T47D (cell line): ENCODE measurements around the gene DYRK1A.

Source experiments
- DNase-seq, 2 experiments: peaks; one replicate each; pipeline versions ENCODE4 v3.0.0 to v3.0.0-alpha.2; 2011 to 2012; ENCODE audit warnings: low read depth in 1 of 2, low spot score in 1 of 2
- JUND ChIP-seq: IDR thresholded peaks from 2 replicates; pipeline ENCODE4 v1.6.1; 2012; ENCODE audit warnings: low read depth
- in situ Hi-C: cut with HindIII; loops from 2 replicates; pipeline ENCODE4 v1.10.0; 2016; ENCODE audit warnings: low sequenced_read_pairs, low pct_unique_long_range_greater_than_20kb

DYRK1A gene

DNA sequence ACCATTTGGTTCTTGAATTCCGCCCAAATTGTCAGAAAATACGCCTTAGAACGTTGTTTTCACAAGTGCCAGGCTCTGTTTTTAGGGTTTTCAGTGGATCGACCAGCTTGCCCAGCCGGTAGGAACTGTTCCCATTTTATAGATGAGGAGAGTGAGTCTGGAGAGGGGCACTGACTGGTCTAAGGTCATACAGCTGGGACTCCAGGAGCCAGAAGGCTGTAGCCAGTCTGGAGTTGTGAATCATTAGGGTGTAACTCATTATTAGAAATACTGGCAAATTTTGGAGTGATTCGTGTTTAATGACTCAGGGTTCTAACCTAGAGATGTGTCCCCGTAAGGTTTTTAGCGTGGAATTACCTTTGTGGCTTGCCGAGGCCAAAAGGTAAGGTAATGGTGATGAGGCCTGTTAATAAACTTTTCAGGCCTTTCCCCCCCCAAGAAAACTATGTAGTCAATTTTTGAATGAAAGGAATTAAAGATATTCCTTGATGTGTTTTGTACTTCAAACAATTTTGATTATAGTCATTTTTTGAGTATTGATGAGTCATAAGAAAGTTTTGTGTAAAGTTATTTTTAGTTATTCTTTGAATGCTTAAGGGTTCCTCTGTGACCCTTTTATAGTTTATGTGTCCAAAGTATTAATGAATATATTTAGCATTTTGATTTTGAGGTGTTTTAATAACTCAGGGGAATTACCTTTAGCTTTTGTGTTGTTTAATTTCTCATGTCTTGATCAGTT lies 2.1 kb downstream of the DYRK1A start:
- in situ Hi-C loops, result no loop called here
- no peak for TF ChIP-seq JUND
- no peak for DNase-seq

DNA sequence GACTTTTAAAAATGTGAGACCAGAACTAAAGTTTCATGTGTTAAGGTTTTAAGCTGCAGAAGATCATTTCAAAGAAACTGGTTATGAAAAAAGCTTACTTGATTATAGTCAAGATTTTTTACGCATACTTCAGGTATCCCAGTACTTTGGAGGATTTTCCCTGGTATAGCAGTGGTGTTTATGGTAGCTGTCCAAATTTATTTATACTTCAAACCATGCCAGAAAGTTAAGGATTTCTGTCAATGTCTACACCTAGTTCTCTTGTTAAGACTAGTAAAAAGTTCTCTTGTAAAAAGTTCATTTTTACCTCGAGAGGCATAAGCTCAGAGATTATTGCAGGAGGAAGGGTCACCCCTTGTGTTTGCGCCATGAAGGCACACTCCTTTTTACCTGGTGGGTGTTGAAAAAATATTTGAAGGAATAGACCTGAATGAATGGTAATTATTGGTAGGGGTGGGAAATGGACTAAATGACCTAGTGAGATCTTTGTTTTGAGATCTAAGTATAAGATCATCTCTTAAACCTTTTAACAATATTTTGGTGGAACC lies 2.8 kb downstream of the DYRK1A start:
- no peak for DNase-seq
- TF ChIP-seq JUND, result no peak
- in situ Hi-C loops, result no loop called here

DNA sequence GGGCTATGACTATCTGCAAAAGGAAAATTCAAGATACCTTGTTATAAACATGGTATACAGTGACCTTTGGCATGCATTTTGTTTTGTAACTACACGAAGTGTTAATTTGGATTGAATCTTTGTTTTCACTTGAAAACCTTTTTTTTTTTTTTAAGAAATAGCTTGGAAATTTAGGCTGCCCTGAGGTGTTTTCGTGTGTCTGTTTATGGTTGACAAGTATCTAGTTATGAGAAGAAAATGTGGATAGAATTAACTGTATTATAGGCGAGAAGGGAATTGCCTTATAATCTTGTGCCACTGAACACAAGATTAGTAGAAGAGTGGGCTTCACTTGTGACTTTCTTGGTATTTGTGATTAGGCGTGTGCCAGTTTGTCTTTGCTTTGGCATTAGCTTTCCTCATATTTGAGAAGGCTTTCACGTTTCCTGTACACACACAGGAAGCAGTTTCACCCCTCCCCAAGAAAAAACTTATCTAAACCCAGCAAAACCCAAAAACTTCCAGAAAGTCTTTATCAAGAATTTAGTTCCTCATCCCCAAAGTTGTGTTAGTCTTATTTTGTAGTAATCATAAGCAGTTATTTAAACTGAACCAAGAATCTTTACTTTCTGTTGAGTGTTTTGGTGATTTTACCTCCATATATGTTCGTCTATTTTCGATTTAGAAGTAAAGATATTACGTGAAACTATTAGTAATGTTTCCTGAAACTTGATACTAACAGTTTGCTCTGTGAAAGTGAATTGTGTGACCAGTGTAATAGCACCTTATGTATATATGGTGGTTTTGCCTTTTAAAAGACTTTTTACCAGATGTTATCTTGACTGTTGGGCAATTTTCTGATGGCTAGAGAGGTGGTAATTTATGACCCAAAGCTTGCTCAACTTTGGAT lies 3.8 kb downstream of the DYRK1A start:
- in situ Hi-C loops, result no loop called here
- TF ChIP-seq JUND, result no peak
- DNase-seq, result peak in 1 of 2 experiments; percentile 40

DNA sequence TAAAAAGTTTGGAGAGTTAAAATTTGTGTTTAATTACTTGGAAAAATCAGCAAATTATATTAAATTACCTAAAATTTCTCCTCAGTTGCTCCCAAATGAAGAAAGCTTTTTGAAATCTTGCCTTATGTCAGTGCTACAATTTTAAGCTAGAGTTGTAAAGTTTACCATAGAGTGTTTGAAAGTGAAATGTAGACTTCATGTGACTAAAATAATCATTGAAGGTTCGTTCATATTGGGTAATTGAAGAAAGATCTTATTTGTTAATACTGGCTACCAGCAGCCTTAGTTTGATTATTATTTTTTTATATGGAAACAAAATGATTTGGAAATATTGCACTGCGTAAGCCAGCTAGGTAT lies 4.4 kb downstream of the DYRK1A start:
- in situ Hi-C loops, result no loop called here
- TF ChIP-seq JUND, result no peak
- no peak for DNase-seq

DNA sequence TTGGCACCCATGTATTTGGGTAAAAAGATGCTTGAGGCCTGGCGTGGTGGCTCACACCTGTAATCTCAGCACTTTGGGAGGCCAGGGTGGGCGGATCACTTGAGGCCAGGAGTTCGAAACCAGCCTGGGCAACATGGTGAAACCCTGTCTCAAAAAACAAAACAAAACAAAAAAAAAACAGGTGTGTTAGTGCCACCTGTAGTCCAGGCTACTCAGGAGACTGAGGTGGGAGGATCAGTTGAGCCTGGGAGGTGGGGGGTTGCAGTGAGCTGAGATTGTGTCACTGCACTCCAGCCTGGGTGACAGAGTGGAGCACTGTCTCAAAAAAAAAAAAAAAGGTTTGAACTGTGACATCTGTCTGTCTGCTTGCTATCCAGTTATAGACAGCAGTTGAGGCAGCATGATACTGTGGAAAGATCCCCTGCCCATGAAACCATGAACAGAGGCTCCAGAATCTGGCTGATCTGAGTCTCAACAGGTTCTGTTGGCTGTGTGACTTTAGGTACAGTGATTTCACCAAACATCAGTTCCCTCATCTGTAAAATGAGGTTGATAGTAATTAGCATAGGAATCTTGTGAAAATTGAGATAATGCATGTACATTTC lies 5.7 kb downstream of the DYRK1A start:
- TF ChIP-seq JUND, result no peak
- in situ Hi-C loops, result no loop called here
- DNase-seq, result no peak

DNA sequence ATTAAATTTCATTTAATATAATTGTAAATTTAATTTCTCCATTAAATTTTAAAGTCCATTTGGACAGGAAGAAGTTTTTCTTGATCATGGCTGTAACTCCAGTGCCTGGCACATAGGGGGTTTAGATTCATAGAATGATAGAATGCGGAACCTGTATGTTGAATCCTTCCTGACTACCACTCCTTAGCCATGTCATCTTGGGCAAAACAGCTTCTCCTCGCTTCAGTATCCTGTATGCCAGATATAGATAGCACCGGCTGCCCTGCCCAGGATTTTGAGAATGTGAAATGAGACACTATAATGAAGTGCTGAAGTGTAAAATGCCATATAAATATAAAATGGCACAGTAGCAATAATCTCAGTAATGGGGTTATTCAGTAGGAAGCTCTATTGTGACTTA lies 6.4 kb downstream of the DYRK1A start:
- no peak for TF ChIP-seq JUND
- in situ Hi-C loops, result no loop called here
- DNase-seq, result no peak

DNA sequence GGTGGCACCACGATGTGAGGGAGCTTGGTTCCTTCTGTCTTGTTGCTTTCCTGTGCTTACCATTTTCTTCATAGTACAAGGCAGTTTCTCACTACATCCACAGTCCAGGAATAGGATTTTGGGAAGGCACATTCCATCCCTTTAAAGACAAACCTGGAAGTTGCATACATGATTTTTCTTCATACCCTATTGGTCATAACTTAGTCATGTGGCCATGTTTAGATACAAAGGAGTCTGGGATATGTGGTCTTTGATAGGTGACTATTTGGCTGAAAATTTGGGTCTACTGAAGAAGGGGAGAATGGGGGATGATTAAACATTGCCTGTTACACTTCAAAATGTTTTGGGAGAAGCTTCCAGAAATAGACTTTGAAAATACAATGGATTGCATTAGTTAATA lies 7.0 kb downstream of the DYRK1A start:
- DNase-seq, result no peak
- no peak for TF ChIP-seq JUND
- in situ Hi-C loops, result no loop called here

DNA sequence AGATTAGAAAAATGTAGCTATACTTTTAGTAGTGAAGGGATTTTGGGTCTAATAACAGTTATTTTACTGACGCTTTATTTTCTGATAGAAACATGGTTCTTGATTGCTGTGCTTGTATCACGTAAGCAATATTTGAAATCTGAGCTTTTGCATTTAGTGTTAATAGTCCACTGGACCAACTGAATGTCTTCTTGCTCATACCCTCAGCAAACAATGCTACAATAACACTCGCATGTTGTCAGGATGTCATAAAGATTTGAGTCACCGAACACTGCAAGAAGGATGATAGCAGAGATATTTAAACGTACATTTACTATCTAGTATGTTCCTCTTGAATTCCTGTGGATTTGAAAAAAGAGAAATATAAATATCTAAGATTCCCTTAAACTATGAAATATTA lies 7.5 kb downstream of the DYRK1A start:
- DNase-seq, result no peak
- no peak for TF ChIP-seq JUND
- in situ Hi-C loops, result no loop called here

DNA sequence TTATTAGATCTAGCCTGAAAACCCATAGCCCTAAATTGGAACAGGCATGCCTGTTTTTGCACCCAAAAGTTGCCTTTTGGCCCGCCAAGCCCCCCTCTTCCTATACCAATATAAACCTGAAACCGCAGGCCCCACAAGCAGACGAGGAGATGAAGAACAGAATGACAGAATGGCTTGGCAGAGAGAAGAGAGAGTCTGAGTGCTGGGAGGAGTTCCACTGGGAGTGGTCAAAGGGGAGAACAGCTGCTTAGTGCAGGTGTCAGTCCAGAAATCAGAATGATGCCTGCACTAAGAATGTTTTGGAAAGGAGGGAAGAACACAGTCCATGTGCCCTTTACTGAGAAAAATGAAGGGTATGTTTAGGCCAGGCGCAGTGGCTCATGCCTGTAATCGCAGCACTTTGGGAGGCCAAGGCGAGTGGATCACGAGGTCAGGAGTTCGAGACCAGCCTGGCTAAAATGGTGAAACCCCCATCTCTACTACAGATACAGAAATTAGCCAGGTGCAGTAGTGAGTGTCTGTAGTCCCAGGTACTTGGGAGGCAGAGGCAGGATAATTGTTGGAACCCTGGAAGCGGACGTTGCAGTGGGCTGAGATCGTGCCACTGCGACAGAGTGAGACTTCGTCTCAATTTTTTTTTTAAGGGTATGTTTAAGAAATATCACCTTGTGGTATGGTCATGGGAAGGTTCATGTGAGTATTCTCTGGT lies 9.4 kb downstream of the DYRK1A start:
- in situ Hi-C loops, result no loop called here
- TF ChIP-seq JUND, result no peak
- no peak for DNase-seq

DNA sequence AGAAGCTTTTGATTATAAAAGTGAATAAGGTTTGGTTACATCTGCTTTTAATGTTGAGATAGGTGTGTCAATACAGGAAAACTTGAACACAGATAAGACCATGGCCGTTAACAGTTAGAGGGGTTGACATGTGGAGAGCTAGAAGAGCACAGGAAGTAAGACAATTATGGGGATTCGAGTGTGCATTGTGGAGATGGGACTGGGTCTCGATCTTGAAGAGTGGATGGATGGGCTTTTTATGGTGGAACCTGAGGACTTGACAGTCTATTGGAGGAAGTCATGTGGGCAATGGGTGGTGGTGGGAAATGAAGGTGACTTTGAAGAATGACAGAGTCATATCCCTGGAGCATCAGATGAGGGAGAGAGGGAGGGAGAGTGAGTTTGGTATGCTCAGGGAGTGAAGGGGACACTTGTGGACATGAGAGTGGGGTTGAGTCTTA lies 12.1 kb downstream of the DYRK1A start:
- DNase-seq, result no peak
- in situ Hi-C loops, result no loop called here
- TF ChIP-seq JUND, result no peak

DNA sequence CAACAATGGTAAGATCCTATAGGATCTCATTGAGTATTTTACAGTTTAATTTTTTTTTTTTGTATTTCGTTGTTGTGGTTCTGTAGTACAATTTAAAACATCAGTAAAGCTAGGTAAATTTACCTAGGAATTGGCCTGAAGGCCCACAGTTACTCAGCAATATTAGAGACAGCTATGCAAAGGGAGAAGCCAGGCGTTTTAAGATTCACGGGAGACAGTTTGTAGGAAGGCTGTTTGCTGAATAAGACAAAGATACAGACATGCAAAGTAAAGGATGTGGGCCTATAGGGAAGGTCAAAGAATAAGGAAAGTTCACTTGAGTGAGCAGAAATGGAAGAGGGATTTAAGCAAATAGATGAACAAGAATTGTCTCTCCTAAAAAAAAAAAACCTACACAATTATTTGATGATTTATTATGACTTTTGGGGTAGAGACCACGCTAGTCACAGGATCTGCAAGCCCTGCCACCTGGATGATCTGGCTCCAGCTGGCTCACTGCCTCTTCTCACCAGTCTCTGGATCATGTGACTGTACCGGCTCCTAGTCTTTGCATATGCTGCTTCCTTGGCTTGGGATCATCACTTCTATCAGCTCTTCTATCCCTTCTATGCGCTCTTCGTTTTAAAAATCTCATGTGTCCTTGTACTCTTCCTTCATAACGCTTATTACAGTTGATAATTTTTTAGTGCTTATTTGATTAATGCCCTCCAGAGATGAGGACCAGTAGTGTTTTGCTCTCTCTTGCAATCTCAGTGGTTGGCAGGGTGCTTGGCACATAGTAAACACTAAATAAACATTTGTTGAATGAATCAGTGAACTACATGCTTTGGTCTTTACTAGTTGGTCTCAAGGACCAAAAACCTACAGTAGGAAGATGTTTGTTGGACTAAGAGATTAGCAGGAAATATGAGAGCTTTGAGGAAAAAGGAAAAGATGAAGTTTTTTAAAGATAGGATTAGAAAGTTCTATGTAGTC lies 14.1 kb downstream of the DYRK1A start:
- no peak for TF ChIP-seq JUND
- in situ Hi-C loops, result no loop called here
- peak in 1 of 2 experiments; percentile 39 for DNase-seq
